GM21515 (cell line): ENCODE results near the gene OBP2B.
"Not testable (repeated sequence)": the region's sequence is repeated elsewhere in the genome, so short reads cannot be mapped to it uniquely, and the experiment has no call there.

Experiments used
- ATAC-seq: cut with Tn5 transposase; IDR thresholded peaks from one replicate; pipeline ENCODE4 v1.9.1; 2021; ENCODE audit not compliant: unreplicated experiment

The OBP2B gene

GRCh38 chr9:133223159-133223756, 14.2 kb upstream of the OBP2B start:
- not testable (repeated sequence) for ATAC-seq

GRCh38 chr9:133221994-133222393, 12.9 kb upstream of the OBP2B start:
- not testable (repeated sequence) for ATAC-seq

- no peak for ATAC-seq
These were observed 12.2 kb upstream of the OBP2B start for GRCh38 chr9:133221177-133221809.

- not testable (repeated sequence) for ATAC-seq
These were observed 9.3 kb upstream of the OBP2B start for GRCh38 chr9:133218049-133218975.

GRCh38 chr9:133217333-133217988, 8.4 kb upstream of the OBP2B start:
- not testable (repeated sequence) for ATAC-seq

GRCh38 chr9:133214276-133214675, 5.2 kb upstream of the OBP2B start:
- ATAC-seq = not testable (repeated sequence)

GRCh38 chr9:133210609-133211008, 1.6 kb upstream of the OBP2B start:
- ATAC-seq = no peak

- ATAC-seq = no peak
These were observed 1.1 kb upstream of the OBP2B start for GRCh38 chr9:133210202-133210532.

- ATAC-seq = not testable (repeated sequence)
These were observed 514 bp upstream of the OBP2B start for GRCh38 chr9:133209327-133210201.

- ATAC-seq = not testable (repeated sequence)
These were observed 725 bp downstream of the OBP2B start for GRCh38 chr9:133208171-133208879.

- ATAC-seq = no peak
These were observed 1.4 kb downstream of the OBP2B start for GRCh38 chr9:133207540-133208170.

- ATAC-seq = no peak
These were observed 2.0 kb downstream of the OBP2B start for GRCh38 chr9:133207021-133207531.

GRCh38 chr9:133205996-133206931, 2.8 kb downstream of the OBP2B start:
- ATAC-seq = no peak

GRCh38 chr9:133205481-133205887, 3.6 kb downstream of the OBP2B start:
- ATAC-seq = not testable (repeated sequence)

- no peak for ATAC-seq
These were observed 4.1 kb downstream of the OBP2B start for GRCh38 chr9:133204993-133205336.

- ATAC-seq = no peak
These were observed 4.6 kb downstream of the OBP2B start for GRCh38 chr9:133204335-133204992.

GRCh38 chr9:133203506-133204075, 5.5 kb downstream of the OBP2B start:
- ATAC-seq = no peak
